ENCODE data around the gene ZNF766. TPM values are rescaled to one million over a fixed set of nuclear protein-coding genes. Genes with fewer than 3 reads are reported as not detected.
A peak's percentile ranks its signal among the peaks of the same experiment; 100 is the strongest.

The ZNF766 gene
- 10 to 100 TPM in 6 of 9 donors, 1 to 10 TPM in 3; 2.3 to 18.8 (median 13.3) TPM for total RNA-seq
- polyA plus RNA-seq: 10 to 100 TPM in 1 of 3 donors, 1 to 10 TPM in 2; 2.8 to 21.4 (median 3.8) TPM
- long read RNA-seq, donor 1, partial matches to known transcripts: 0 of 1 reads
- long read RNA-seq, donor 1, other reads (novel, unspliced or antisense): 0 of 1 reads
- long read RNA-seq, donor 2, full-length matches to known transcripts: 5 of 5 reads
- long read RNA-seq, donor 2, partial matches to known transcripts: 0 of 5 reads
- long read RNA-seq, donor 2, other reads (novel, unspliced or antisense): 0 of 5 reads
- long read RNA-seq, donor 3, full-length matches to known transcripts: 3 of 3 reads
- long read RNA-seq, donor 3, partial matches to known transcripts: 0 of 3 reads
- long read RNA-seq, donor 3, other reads (novel, unspliced or antisense): 0 of 3 reads
- long read RNA-seq, donor 4, full-length matches to known transcripts: 7 of 10 reads
- long read RNA-seq, donor 4, partial matches to known transcripts: 1 of 10 reads
- long read RNA-seq, donor 4, other reads (novel, unspliced or antisense): 2 of 10 reads
- long read RNA-seq, donor 5, full-length matches to known transcripts: 25 of 28 reads
- long read RNA-seq, donor 5, partial matches to known transcripts: 1 of 28 reads
- long read RNA-seq, donor 5, other reads (novel, unspliced or antisense): 2 of 28 reads
- long read RNA-seq, donor 6, full-length matches to known transcripts: 4 of 4 reads
- long read RNA-seq, donor 6, partial matches to known transcripts: 0 of 4 reads
- long read RNA-seq, donor 6, other reads (novel, unspliced or antisense): 0 of 4 reads
- long read RNA-seq, donor 7, full-length matches to known transcripts: 2 of 2 reads
- long read RNA-seq, donor 7, partial matches to known transcripts: 0 of 2 reads
- long read RNA-seq, donor 7, other reads (novel, unspliced or antisense): 0 of 2 reads
- long read RNA-seq, donor 8, full-length matches to known transcripts: 1 of 1 reads
- long read RNA-seq, donor 8, partial matches to known transcripts: 0 of 1 reads
- long read RNA-seq, donor 8, other reads (novel, unspliced or antisense): 0 of 1 reads
- long read RNA-seq, donor 9, full-length matches to known transcripts: 2 of 2 reads
- long read RNA-seq, donor 9, partial matches to known transcripts: 0 of 2 reads
- long read RNA-seq, donor 9, other reads (novel, unspliced or antisense): 0 of 2 reads
- long read RNA-seq, donor 10: 0 reads

DNA sequence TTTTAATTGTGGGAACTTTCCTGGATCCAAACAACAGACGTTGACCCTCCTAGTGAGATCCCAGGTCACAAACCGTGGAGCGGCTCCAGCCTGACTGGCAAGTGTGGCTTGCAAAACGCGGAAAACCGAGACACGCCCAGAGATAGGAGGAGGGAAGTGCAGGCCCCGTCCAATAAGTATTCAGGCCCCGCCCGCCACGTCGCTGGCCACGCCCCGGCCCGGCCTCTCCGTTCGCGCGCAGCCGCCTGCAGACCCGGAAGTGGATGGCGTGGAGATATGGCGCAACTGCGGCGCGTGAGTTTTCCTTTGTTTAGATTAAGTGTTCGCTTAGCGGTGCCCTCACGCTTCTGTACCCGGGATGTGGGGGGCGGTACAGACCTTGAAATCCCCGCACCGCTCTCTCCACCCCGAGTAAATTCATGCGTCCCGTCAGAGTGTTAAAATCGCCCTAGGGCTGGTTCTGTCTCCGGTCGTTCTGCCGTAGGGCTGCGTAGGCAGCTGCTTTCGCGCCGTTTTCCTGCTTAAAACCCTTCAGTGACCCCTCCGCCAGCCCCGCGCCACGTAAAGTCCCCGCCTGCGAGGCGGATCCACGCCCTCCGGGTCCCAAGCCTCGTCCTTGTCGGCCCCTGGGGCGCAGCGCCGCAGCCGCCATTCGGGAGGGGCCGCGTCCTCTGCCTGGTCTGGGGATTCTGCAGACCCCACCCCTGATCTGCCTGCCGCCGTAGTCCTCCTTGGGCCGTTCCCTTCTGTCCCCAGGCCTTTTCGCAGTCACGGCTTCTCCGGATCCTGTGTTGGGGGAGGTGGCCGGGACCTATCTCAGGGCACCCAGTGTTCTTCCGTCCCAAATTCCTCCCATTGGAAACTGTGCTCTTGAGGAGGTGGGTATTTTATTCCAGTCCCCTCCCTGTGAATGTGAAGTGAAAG is at the start of gene ZNF766:
TSS of gene ZNF766 (plus strand) at position 250 of the 924 bp plus-strand sequence. CDS start at position 277, 27 bp downstream.
- H3K27me3 ChIP-seq: no peaks in the 10 kb centered on the region
- peak within 1 kb of the TSS; percentile 63 to 93 (median 92) for H3K4me3 ChIP-seq
- H3K4me1 ChIP-seq (replicated peaks in 1 of 2): peaks cover 5 to 18% of the 10 kb centered on the region in 2 donors
- no peaks in the 10 kb centered on the region for H3K36me3 ChIP-seq (replicated peaks in 1 of 2)
- H3K27ac ChIP-seq: peak within 1 kb of the TSS; percentile 93 to 99 (median 98)
- peak; percentile 37 to 91 for TF ChIP-seq POLR2A (IDR thresholded peaks at IDR 0.05)
- TF ChIP-seq, protein P1, sequence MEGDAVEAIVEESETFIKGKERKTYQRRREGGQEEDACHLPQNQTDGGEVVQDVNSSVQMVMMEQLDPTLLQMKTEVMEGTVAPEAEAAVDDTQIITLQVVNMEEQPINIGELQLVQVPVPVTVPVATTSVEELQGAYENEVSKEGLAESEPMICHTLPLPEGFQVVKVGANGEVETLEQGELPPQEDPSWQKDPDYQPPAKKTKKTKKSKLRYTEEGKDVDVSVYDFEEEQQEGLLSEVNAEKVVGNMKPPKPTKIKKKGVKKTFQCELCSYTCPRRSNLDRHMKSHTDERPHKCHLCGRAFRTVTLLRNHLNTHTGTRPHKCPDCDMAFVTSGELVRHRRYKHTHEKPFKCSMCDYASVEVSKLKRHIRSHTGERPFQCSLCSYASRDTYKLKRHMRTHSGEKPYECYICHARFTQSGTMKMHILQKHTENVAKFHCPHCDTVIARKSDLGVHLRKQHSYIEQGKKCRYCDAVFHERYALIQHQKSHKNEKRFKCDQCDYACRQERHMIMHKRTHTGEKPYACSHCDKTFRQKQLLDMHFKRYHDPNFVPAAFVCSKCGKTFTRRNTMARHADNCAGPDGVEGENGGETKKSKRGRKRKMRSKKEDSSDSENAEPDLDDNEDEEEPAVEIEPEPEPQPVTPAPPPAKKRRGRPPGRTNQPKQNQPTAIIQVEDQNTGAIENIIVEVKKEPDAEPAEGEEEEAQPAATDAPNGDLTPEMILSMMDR (IDR thresholded peaks at IDR 0.05): no peak
- intact Hi-C loops (cut with DNase I): no loop called here
- H3K9me3 ChIP-seq (replicated peaks in 1 of 3): no peaks in the 10 kb centered on the region
- 0 to 1% (median 0%) methylated on average over 17 to 70 of the region's 70 CpGs for WGBS, 4 donors
- DNase-seq: peak; percentile 96 to 98 (median 98)

DNA sequence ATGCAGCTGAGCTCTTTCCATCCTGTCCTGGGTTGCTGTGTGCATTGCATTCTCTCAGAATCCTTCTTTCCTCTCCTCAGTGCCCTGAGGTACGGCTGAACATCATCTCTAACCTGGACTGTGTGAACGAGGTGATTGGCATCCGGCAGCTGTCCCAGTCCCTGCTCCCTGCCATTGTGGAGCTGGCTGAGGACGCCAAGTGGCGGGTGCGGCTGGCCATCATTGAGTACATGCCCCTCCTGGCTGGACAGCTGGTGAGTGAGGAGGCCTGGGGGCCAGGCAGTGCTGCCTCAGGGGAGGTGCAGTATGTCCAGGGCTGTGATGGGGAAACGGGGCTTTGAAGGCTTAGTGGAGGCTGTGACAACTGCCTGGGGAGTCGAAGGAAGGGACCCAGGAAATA is 49.8 kb upstream of the ZNF766 start:
- peaks cover 0 to 100% of the 10 kb centered on the region in 2 donors for H3K36me3 ChIP-seq (replicated peaks in 1 of 2)
- TF ChIP-seq POLR2A (IDR thresholded peaks at IDR 0.05): no peak
- TF ChIP-seq, protein P1 (IDR thresholded peaks at IDR 0.05): no peak
- no peaks in the 10 kb centered on the region for H3K9me3 ChIP-seq (replicated peaks in 1 of 3)
- WGBS, 4 donors: 91 to 94% (median 93%) methylated on average over 8 of the region's 8 CpGs
- intact Hi-C loops (cut with DNase I): no loop called here
- H3K27ac ChIP-seq: peak overlapping the region in 1 of 5 donors; percentile 8
- no peaks in the 10 kb centered on the region for H3K4me1 ChIP-seq (replicated peaks in 1 of 2)
- H3K27me3 ChIP-seq: no peaks in the 10 kb centered on the region
- H3K4me3 ChIP-seq: no peak overlapping the region
- DNase-seq: peak in 3 of 7 donors; percentile 1 to 48 (median 15)

DNA sequence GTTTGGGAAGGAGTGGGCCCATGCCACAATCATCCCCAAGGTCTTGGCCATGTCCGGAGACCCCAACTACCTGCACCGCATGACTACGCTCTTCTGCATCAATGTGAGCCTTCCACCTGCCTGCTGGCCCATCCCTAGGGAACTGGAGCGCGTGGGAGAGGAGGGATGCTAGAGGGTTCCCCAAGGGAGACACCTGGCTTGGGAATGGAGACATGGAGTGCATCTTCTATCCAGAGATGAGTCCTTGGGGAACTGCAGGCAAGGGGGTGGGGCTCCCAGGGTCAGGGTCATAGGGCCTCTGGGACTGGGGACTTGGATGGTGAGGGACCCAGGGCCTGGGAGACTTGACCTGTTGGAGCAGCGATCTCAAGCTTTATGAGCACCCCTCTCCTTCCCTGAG is 48.4 kb upstream of the ZNF766 start:
- TF ChIP-seq, protein P1 (IDR thresholded peaks at IDR 0.05): no peak
- TF ChIP-seq POLR2A (IDR thresholded peaks at IDR 0.05): no peak
- no peaks in the 10 kb centered on the region for H3K4me1 ChIP-seq (replicated peaks in 1 of 2)
- no peak overlapping the region for H3K4me3 ChIP-seq
- intact Hi-C loops (cut with DNase I): no loop called here
- no peaks in the 10 kb centered on the region for H3K9me3 ChIP-seq (replicated peaks in 1 of 3)
- H3K27me3 ChIP-seq: no peaks in the 10 kb centered on the region
- WGBS, 4 donors: 93 to 97% (median 96%) methylated on average over 3 to 6 of the region's 6 CpGs
- H3K27ac ChIP-seq: peak overlapping the region in 2 of 5 donors; percentile 37 to 62
- DNase-seq: peak in 3 of 7 donors; percentile 16 to 46 (median 21)
- H3K36me3 ChIP-seq (replicated peaks in 1 of 2): peaks cover 0 to 96% of the 10 kb centered on the region in 2 donors

Measured in adrenal gland (tissue), 19 donors.